Activated CD4-positive, alpha-beta T cell treated with anti-CD3 and anti-CD28 coated beads for 4 hours (primary cell): ENCODE data around the gene LGALS1.
A peak's percentile ranks its signal among the peaks of the same experiment; 100 is the strongest.
"Not testable (repeated sequence)": the region's sequence is repeated elsewhere in the genome, so short reads cannot be mapped to it uniquely, and the experiment has no call there.

Source experiments
- DNase-seq, 2 donors: peaks; one replicate each; pipeline ENCODE4 v3.0.0-alpha.2; 2020

The LGALS1 gene

GRCh38 chr22:37692627-37693285 is 17.3 kb downstream of the LGALS1 start:
- DNase-seq = no peak

- not testable (repeated sequence) for DNase-seq
Observed at GRCh38 chr22:37694131-37694530, 18.7 kb downstream of the LGALS1 start.

GRCh38 chr22:37696260-37696656 is 20.8 kb downstream of the LGALS1 start:
- not testable (repeated sequence) for DNase-seq

GRCh38 chr22:37696657-37697537 is 21.5 kb downstream of the LGALS1 start, which contains the start of gene TRIOBP:
TSS of gene TRIOBP (plus strand) at chr22:37697048. CDS start at chr22:37701366, 4,318 bp downstream.
- DNase-seq = peak; percentile 81 to 84

GRCh38 chr22:37697538-37697835 is 22.1 kb downstream of the LGALS1 start:
- no peak for DNase-seq

GRCh38 chr22:37701141-37701786 is 25.8 kb downstream of the LGALS1 start:
- DNase-seq = no peak

GRCh38 chr22:37703906-37704305 is 28.5 kb downstream of the LGALS1 start:
- no peak for DNase-seq

- no peak for DNase-seq
Observed at GRCh38 chr22:37704645-37705044, 29.2 kb downstream of the LGALS1 start.

GRCh38 chr22:37705205-37705604 is 29.8 kb downstream of the LGALS1 start:
- DNase-seq = no peak

GRCh38 chr22:37708580-37709444 is 33.4 kb downstream of the LGALS1 start:
- DNase-seq = no peak

GRCh38 chr22:37709445-37709765 is 34.0 kb downstream of the LGALS1 start:
- no peak for DNase-seq

- no peak for DNase-seq
Observed at GRCh38 chr22:37710675-37711074, 35.2 kb downstream of the LGALS1 start.

- no peak for DNase-seq
Observed at GRCh38 chr22:37711490-37711889, 36.1 kb downstream of the LGALS1 start.

- no peak for DNase-seq
Observed at GRCh38 chr22:37713761-37714160, 38.3 kb downstream of the LGALS1 start.

GRCh38 chr22:37714634-37715033 is 39.2 kb downstream of the LGALS1 start:
- no peak for DNase-seq

- DNase-seq = no peak
Observed at GRCh38 chr22:37715760-37716159, 40.3 kb downstream of the LGALS1 start.

- DNase-seq = no peak
Observed at GRCh38 chr22:37716708-37717107, 41.3 kb downstream of the LGALS1 start.

GRCh38 chr22:37717235-37717634 is 41.8 kb downstream of the LGALS1 start:
- DNase-seq = not testable (repeated sequence)

- not testable (repeated sequence) for DNase-seq
Observed at GRCh38 chr22:37717746-37718305, 42.4 kb downstream of the LGALS1 start.

- DNase-seq = no peak
Observed at GRCh38 chr22:37725551-37726240, 50.3 kb downstream of the LGALS1 start.

GRCh38 chr22:37726241-37726887 is 50.9 kb downstream of the LGALS1 start:
- DNase-seq = no peak
